Measurements from ENCODE around the gene ZRSR2.

Gene ZRSR2

GRCh38 chrX:15815779-15816437, 25.6 kb downstream of the ZRSR2 start:
- no peak overlapping the region for H3K4me3 ChIP-seq (ENCODE audit: low read depth, low read length)
- no peak for DNase-seq (ENCODE audit: low read depth)
- in situ Hi-C loops (cut with HindIII; ENCODE audit: low sequenced_read_pairs): no loop called here
- peak; percentile 44 for TF ChIP-seq CTCF (IDR thresholded peaks at IDR 0.05; ENCODE audit: low read depth, low read length, missing control alignments)

- DNase-seq (ENCODE audit: low read depth): no peak
- TF ChIP-seq CTCF (IDR thresholded peaks at IDR 0.05; ENCODE audit: low read depth, low read length, missing control alignments): no peak
These were observed 26.1 kb downstream of the ZRSR2 start for GRCh38 chrX:15816438-15816809.

DNA sequence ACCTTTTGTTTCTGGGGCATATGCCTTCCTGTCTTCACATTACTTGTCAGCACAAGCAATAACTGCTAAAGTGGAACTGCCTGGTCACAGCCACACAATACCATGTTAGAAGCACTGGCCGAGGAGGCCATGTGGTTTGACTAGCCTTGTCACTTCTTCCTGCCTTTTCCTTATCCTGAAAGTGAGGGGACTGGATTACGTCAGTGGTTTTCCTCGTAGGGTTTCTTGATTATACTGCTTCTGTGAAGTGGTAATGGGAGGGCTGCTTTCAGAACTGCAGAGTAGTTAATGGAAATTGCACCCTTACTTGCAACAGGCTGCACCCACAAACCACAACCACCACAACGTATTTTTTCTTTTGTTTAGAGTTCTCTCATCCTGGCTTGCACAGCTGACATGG, 26.6 kb downstream of the ZRSR2 start:
- no peak overlapping the region for H3K4me3 ChIP-seq (ENCODE audit: low read depth, low read length)
- DNase-seq (ENCODE audit: low read depth): peak; percentile 9
- in situ Hi-C loops (cut with HindIII; ENCODE audit: low sequenced_read_pairs): no loop called here
- no peak for TF ChIP-seq CTCF (IDR thresholded peaks at IDR 0.05; ENCODE audit: low read depth, low read length, missing control alignments)

More at GRCh38 chrX:15816438-15816809, 26.1 kb downstream of the ZRSR2 start:
- no peak overlapping the region for H3K4me3 ChIP-seq (ENCODE audit: low read depth, low read length)
- in situ Hi-C loops (cut with HindIII; ENCODE audit: low sequenced_read_pairs): no loop called here

DNA sequence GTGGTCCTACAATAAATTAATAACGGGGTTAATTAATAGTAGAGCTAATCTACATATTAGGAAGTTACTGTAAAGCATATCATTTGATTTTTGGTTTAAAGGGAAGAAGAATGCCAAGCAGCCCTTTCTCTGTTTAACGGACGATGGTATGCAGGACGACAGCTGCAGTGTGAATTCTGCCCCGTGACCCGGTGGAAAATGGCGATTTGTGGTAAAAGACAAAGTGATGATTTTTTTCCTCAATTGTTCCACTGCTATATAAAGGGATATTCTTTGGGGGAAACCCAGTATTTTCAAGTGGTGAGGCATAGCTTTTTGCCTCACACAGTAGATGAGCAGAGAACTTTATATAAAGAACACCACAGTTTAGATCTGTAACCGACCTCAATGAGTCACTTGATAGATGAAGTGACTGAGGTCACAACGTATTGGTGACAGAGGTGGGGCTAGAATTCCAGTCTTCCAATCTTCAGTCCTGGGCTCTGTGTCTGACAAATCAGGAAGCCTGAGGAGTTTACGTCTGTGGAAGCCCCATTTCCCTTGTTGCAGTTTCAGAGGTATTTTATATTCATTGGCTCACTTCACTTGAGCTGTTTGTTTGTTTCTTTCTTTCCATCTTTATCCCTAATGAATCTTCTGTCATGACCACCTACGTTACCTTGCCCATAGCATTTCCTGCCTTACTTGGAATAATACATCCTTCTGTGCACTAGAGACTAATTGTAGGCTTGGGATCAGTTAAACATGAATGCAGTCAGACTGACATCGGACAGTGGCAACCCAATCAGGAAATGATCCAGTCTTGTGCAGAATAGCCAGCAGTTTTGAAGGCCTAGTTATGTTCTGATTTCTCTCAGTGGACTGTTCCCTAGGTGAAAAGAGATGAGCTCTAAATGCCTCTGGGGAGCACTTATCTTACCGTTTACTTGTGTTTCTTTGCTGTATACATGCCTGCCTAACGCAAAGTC, 30.1 kb downstream of the ZRSR2 start:
- no peak for TF ChIP-seq CTCF (IDR thresholded peaks at IDR 0.05; ENCODE audit: low read depth, low read length, missing control alignments)
- in situ Hi-C loops (cut with HindIII; ENCODE audit: low sequenced_read_pairs): no loop called here
- H3K4me3 ChIP-seq (ENCODE audit: low read depth, low read length): no peak overlapping the region
- no peak for DNase-seq (ENCODE audit: low read depth)

DNA sequence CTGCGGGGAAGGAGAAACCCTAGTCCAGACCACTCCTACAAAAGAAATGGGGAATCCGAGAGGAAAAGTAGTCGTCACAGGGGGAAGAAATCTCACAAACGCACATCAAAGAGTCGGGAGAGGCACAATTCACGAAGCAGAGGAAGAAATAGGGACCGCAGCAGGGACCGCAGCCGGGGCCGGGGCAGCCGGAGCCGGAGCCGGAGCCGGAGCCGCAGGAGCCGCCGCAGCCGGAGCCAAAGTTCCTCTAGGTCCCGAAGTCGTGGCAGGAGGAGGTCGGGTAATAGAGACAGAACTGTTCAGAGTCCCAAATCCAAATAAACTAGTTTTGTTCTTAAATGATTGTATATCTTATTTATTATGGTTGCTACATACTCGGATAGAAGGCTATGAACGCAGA, 32.6 kb downstream of the ZRSR2 start:
- DNase-seq (ENCODE audit: low read depth): no peak
- no peak for TF ChIP-seq CTCF (IDR thresholded peaks at IDR 0.05; ENCODE audit: low read depth, low read length, missing control alignments)
- in situ Hi-C loops (cut with HindIII; ENCODE audit: low sequenced_read_pairs): no loop called here
- H3K4me3 ChIP-seq (ENCODE audit: low read depth, low read length): no peak overlapping the region

- no peak for DNase-seq (ENCODE audit: low read depth)
- H3K4me3 ChIP-seq (ENCODE audit: low read depth, low read length): no peak overlapping the region
- no peak for TF ChIP-seq CTCF (IDR thresholded peaks at IDR 0.05; ENCODE audit: low read depth, low read length, missing control alignments)
- in situ Hi-C loops (cut with HindIII; ENCODE audit: low sequenced_read_pairs): no loop called here
These were observed 35.7 kb downstream of the ZRSR2 start for GRCh38 chrX:15825936-15826335.
